HG02763 (cell line): ENCODE measurements around the gene WIPF1.

Source experiments
- ATAC-seq: cut with Tn5 transposase; IDR thresholded peaks from one replicate; pipeline ENCODE4 v1.9.1; 2021; ENCODE audit warnings: mild to moderate bottlenecking, moderate library complexity; ENCODE audit not compliant: unreplicated experiment

WIPF1 gene

GRCh38 chr2:174623106-174623637, 25.6 kb upstream of the WIPF1 start:
- ATAC-seq: no peak

GRCh38 chr2:174621323-174621722, 23.7 kb upstream of the WIPF1 start:
- no peak for ATAC-seq

GRCh38 chr2:174618179-174618578, 20.6 kb upstream of the WIPF1 start:
- ATAC-seq: no peak

GRCh38 chr2:174617718-174618117, 20.1 kb upstream of the WIPF1 start:
- ATAC-seq: no peak

- no peak for ATAC-seq
These were observed 19.5 kb upstream of the WIPF1 start for GRCh38 chr2:174617120-174617519.

- ATAC-seq: no peak
These were observed 18.4 kb upstream of the WIPF1 start for GRCh38 chr2:174615871-174616436.

- no peak for ATAC-seq
These were observed 16.7 kb upstream of the WIPF1 start for GRCh38 chr2:174614261-174614660.

- ATAC-seq: no peak
These were observed 15.9 kb upstream of the WIPF1 start for GRCh38 chr2:174613531-174613930.

GRCh38 chr2:174612970-174613369, 15.4 kb upstream of the WIPF1 start:
- no peak for ATAC-seq

GRCh38 chr2:174611854-174612253, 14.2 kb upstream of the WIPF1 start:
- ATAC-seq: no peak

- no peak for ATAC-seq
These were observed 13.4 kb upstream of the WIPF1 start for GRCh38 chr2:174611006-174611405.

GRCh38 chr2:174610243-174610995, 12.8 kb upstream of the WIPF1 start:
- ATAC-seq: no peak

- ATAC-seq: no peak
These were observed 11.7 kb upstream of the WIPF1 start for GRCh38 chr2:174609261-174609660.

GRCh38 chr2:174608866-174609214, 11.2 kb upstream of the WIPF1 start:
- peak; percentile 35 for ATAC-seq

GRCh38 chr2:174607989-174608865, 10.6 kb upstream of the WIPF1 start:
- peak; percentile 63 for ATAC-seq

- ATAC-seq: no peak
These were observed 10.0 kb upstream of the WIPF1 start for GRCh38 chr2:174607584-174607983.

- ATAC-seq: no peak
These were observed 8.7 kb upstream of the WIPF1 start for GRCh38 chr2:174606336-174606735.

- no peak for ATAC-seq
These were observed 8.1 kb upstream of the WIPF1 start for GRCh38 chr2:174605687-174606086.

GRCh38 chr2:174603280-174603679, 5.7 kb upstream of the WIPF1 start:
- peak; percentile 38 for ATAC-seq

- no peak for ATAC-seq
These were observed 5.1 kb upstream of the WIPF1 start for GRCh38 chr2:174602745-174603144.

GRCh38 chr2:174600349-174600748, 2.7 kb upstream of the WIPF1 start:
- no peak for ATAC-seq
